ENCODE data around the gene DYNC1H1.
A peak's percentile ranks its signal among the peaks of the same experiment; 100 is the strongest.

The DYNC1H1 gene

GRCh38 chr14:102035914-102036313 lies 71.5 kb downstream of the DYNC1H1 start:
- no peak for DNase-seq (ENCODE audit: low read depth in 2 of 2)

DNA sequence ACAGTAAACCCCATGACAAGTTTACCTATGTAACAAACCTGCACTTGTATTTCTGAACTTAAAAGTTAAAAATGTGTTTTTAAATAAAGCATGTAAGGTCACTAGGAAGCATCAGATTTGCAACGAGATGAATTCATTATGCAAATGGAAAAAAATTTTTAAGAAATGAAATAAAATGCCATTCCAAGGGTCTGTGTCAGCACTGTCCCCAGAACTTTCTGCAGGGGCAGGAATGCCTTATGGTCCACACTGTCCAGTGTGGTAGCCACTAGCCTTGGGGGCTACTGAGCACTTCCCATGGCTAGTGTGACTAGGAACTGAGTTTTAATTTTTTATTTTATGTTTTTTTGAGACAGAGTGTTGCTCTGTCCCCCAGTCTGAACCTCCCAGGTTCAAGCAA lies 73.3 kb downstream of the DYNC1H1 start:
- DNase-seq (ENCODE audit: low read depth in 2 of 2): no peak

GRCh38 chr14:102039157-102039556 lies 74.8 kb downstream of the DYNC1H1 start:
- no peak for DNase-seq (ENCODE audit: low read depth in 2 of 2)

DNA sequence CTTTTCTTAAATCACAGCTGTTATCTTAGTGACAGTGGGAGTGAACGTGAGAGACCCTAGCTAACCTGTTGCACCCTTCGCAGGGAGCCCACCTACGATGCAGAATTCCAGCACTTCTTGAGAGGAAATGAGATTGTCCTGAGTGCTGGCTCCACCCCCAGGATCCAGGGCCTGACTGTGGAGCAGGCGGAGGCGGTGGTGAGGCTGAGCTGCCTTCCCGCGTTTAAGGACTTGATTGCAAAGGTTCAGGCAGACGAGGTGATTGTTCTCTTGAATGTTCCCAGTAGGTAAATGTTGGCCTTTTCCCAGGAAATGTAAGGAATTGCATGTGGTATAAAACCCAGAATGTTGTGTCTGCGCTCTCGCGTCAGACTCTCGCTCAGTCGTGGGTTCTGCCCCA lies 75.8 kb downstream of the DYNC1H1 start:
- no peak for DNase-seq (ENCODE audit: low read depth in 2 of 2)

DNA sequence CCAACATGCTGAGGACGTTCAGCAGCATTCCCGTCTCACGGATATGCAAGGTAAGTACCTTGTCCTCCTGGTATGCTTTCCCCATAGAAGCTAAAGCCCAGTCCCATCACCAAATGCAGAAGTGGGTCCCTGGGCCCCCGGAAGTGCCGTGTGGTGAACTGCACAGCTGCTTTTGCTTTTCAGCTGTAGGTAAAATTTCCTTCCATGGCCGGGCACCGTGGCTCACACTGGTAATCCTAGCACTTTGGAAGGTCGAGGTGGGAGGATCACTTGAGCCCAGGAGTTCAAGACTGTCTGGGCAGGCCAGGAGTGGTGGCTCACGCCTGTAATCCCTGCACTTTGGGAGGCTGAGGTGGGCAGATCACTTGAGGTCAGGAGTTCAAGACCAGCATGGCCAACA lies 78.3 kb downstream of the DYNC1H1 start:
- no peak for DNase-seq (ENCODE audit: low read depth in 2 of 2)

- no peak for DNase-seq (ENCODE audit: low read depth in 2 of 2)
Observed at GRCh38 chr14:102043251-102044025, 79.1 kb downstream of the DYNC1H1 start.

GRCh38 chr14:102044566-102044965 lies 80.2 kb downstream of the DYNC1H1 start:
- no peak for DNase-seq (ENCODE audit: low read depth in 2 of 2)

- no peak for DNase-seq (ENCODE audit: low read depth in 2 of 2)
Observed at GRCh38 chr14:102046337-102047278, 82.2 kb downstream of the DYNC1H1 start.

GRCh38 chr14:102047808-102048540 lies 83.6 kb downstream of the DYNC1H1 start:
- DNase-seq (ENCODE audit: low read depth in 2 of 2): no peak

- DNase-seq (ENCODE audit: low read depth in 2 of 2): no peak
Observed at GRCh38 chr14:102049258-102050025, 85.1 kb downstream of the DYNC1H1 start.

- no peak for DNase-seq (ENCODE audit: low read depth in 2 of 2)
Observed at GRCh38 chr14:102050026-102050405, 85.6 kb downstream of the DYNC1H1 start.

DNA sequence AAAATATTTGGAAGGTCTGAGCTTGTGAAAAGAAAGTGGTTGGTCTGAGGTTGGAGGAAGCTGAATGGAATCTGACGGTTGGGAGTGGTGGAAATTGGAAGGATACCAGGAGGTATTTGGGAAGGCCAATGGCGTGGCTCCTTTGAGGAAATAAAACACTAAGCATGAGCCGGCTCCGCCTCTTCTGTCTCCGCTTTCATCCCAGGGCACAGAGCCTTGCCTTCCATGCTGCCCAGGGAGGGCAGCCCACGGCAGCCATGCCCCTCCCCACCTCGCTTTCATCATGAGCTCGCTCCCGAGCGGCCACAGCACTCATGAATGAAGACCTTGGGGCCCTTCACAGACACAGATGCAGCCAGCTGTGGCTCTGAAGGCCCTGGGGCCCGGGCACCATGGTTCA lies 86.3 kb downstream of the DYNC1H1 start:
- DNase-seq (ENCODE audit: low read depth in 2 of 2): no peak

DNA sequence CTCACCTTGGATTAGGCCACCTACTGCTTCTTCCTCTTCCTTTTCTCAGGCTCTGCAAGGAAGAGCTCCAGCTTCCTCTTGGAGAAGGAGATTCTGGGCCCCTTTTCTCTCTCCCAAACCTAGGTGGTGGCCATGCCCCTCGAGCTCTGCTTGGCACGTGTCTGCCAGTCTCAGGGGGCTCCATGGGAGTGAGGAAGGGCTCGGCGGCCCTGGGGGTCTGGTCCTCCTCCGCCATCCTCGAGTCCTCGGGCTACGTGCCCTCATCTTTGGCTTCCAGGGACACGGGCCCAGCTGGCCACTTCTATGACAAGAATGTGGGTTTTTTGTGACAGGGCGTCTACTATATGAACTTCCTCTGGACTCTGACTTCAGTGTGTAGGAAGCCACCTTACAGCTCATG lies 88.1 kb downstream of the DYNC1H1 start:
- DNase-seq (ENCODE audit: low read depth in 2 of 2): no peak

GRCh38 chr14:102055181-102055901 lies 91.0 kb downstream of the DYNC1H1 start:
- DNase-seq (ENCODE audit: low read depth in 2 of 2): no peak

GRCh38 chr14:102056694-102057442 lies 92.5 kb downstream of the DYNC1H1 start:
- no peak for DNase-seq (ENCODE audit: low read depth in 2 of 2)

DNA sequence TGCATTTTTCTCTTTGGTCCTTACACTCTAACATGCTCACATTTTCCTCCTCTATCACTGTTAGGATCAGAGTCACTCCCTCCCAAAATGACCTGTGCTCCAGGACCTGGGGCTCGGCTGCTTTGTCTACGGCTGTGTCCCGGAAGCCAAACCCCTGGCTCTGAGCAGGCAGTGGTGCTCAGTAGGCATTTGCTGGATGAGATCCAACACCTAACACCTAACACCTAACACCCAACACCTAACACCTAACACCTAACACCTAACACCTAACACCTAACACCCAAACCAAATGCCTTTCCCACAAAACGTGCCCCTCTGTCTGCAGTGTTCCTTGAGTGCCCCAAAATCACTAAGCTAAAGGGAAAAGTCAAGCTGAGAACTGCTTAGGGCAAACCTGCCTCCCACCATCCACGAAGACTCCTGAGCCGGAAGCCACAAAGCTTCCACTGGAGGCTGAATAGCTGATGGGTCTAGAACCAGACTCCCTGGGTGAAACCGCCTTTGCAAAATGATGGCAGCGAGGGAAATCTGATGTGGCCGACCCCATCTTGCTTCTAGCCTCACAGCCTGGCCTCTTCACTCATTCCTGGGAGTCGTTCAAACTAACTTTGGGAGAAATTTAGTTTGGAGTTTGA lies 93.2 kb downstream of the DYNC1H1 start:
- DNase-seq (ENCODE audit: low read depth in 2 of 2): no peak

DNA sequence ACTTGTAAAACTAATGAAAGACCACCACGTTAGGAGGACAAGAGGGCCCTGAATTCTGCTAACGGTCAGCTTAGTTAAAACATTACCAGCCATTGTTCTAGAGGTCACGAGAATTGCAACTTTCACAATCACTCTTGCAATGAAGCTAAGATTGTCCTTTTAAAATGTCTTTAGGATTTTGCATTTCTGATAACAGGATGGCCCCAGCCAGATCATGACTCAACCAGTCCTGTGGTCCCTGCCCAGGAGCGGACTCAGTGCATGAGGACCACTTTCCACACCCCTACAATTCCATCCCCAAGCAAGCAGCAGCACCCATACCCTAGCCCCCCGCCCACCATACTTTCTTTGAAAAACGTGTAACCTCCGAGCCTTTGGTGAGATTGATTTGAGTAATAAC lies 93.8 kb downstream of the DYNC1H1 start:
- DNase-seq (ENCODE audit: low read depth in 2 of 2): no peak

GRCh38 chr14:102058961-102059360 lies 94.6 kb downstream of the DYNC1H1 start:
- DNase-seq (ENCODE audit: low read depth in 2 of 2): no peak

GRCh38 chr14:102063109-102063807 lies 98.9 kb downstream of the DYNC1H1 start:
- DNase-seq (ENCODE audit: low read depth in 2 of 2): peak; percentile 24 to 44
